GM19238 (cell line): ENCODE results near the gene BBS1.

ENCODE experiments used
- DNase-seq: peaks from one replicate; pipeline ENCODE4 v3.0.0; 2011; ENCODE audit warnings: low spot score; ENCODE audit not compliant: insufficient read length

BBS1 gene

DNA sequence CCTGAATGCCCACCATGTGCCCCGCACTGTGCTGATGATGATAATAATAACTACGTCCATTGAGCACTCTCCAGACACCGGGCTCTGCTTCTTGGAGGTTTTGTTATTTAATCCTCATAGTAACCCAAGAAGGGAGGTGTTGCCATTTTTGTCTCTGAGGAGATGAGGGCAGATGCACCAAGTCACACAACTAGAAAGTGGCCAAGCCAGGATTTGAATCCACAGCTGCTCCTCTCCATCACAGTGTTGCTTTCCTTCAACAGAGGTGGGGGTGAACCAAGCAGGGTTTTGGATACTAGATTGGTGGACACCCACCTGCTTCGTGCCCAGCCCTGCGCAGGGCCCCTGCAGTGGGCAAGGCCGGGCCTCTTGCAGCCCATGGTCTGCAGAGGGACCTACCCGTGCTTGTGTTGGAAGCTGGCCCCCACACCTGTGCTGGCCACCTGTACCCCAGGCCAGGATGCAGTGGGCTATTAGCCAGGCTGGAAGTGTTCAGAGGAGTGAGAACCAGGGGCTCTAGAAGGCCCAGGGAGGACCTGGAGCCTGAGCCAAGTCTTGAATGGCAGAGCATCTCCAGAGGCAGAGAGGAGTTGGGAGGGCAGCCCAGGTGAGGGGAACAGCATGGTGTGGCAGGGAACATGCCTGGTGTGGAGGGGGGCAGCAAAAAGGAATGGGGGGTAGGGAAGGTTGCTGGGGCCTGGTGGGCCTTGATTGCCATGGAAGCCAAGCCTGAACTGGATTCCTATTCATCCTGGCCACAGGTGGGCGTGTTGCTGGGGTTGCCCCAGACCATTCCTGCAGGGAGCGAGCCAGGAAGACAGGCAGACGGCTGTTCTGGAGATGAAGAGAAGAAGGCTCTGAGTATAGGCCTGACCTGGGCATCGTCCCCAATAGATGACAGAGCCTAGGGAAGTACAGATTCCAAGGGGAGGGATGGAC lies 32.9 kb upstream of the BBS1 start:
- no peak for DNase-seq

GRCh38 chr11:66478729-66479393 lies 31.6 kb upstream of the BBS1 start:
- DNase-seq = peak; percentile 57

GRCh38 chr11:66479394-66480116 lies 30.9 kb upstream of the BBS1 start:
- no peak for DNase-seq

DNA sequence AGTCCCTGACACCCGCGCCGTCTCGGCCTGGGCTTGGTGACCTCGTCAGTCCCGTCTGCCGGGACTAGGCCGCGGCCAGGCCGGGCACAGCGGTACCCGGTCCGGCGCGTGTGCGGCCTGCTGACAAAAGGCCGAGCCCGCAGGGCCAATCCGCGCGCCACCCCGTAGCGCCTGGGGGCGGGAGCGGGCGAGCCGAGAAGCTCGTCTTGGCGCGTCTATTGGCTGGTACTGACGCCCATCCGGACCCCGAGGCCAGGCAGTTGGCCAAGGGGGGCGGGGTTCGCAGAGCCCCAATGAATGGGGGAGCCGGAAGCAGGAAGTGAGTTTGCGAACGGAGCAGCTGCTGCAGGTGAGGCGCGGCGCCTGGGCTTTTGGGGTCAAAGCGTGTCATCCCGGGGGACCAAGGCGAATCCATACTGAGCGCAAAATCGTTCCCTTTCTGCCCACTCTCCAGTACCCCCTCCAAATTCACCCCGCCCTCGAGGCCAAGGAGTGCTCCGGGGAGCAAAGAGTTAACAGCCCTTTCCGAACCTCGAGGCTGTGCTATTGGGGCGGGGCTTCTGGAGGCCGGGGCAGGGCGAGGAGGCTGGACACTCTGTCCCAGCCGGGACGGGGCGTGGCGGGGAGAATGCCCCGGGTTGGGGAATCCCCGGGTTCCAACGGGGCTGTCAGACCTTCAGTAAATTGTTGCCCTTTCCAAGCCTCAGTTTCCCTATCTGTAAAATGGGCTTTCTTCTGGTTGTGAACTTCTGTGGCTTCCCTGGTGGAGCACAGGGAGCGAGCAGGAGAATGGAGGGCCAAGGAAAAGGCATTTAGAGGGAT lies 30.1 kb upstream of the BBS1 start, which contains the start of gene DPP3:
DPP3 (plus strand) TSS at position 318 of the 822 bp plus-strand sequence. CDS start 1,767 bp downstream, outside the sequence.
- DNase-seq = peak; percentile 100

- no peak for DNase-seq
Observed at GRCh38 chr11:66484806-66485380, 25.5 kb upstream of the BBS1 start.

GRCh38 chr11:66488957-66489356 lies 21.5 kb upstream of the BBS1 start:
- no peak for DNase-seq

DNA sequence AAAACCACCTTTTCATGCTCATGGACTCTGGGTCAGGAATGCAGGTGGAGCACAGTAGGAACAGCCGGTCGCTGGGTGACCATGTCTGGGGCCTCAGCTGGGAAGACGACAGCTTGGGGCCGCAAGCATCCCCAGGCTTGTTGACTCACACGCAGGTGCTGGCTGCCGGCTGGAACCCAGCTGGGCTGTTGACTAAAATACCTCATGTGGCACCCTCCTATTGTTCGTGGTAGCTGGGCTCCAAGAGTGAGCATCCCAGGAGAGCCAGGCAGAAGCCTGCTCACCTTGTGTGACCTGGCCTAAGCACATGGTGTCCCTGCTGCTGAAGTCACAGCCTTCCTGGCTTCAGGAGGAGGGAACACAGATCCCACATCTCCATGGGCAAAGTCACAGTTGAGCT lies 20.8 kb upstream of the BBS1 start:
- DNase-seq = no peak

GRCh38 chr11:66491315-66491935 lies 19.0 kb upstream of the BBS1 start:
- no peak for DNase-seq

DNA sequence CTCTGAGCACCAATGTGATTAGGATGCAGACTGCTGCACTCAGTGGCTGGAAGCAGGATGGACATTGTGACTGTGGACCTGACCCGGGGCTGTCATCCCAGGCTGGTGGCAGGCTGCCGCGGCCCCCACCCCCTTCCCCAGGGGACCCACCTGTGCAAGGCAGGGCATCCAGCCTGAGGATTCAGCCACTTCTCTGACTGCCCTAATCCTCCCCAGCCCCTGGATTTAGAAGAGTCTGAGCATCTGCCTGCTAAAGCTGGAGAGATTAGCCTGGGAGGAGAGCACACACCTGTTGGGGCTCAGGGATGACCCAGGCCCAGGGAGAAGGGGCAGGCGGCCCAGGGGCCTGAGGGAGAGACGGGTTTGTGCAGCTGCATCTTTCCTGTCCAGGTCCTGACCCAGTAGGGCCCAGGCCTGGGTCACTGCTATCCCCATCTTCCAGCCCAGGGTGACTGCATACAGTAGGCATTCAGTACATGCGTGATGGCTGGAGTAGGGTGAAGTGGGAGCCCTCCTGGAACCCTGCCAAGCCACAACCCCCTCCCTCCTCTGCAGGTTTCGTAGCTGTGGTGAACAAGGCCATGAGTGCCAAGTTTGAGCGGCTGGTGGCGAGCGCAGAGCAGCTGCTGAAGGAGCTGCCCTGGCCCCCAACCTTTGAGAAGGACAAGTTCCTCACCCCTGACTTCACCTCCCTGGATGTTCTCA lies 18.1 kb upstream of the BBS1 start:
- no peak for DNase-seq

DNA sequence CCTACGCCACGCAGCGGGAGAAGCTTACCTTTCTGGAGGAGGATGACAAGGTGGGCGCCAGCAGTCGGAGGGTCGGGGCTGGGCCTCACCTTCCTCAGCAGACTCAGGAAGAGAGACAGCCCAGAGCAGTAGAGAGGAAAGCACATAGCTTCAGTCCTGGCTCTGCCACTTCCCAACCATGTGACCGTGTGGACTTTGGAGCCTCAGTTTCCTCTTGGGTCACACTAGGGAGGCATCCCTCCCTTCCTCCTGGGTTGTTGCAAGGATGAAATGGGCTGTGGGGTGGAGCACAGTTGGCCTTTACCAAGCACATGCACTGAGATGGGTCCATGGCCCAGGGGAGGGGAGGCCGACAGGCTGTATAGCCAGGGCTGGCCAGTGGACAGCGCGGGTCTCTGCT lies 17.3 kb upstream of the BBS1 start:
- DNase-seq = no peak

DNA sequence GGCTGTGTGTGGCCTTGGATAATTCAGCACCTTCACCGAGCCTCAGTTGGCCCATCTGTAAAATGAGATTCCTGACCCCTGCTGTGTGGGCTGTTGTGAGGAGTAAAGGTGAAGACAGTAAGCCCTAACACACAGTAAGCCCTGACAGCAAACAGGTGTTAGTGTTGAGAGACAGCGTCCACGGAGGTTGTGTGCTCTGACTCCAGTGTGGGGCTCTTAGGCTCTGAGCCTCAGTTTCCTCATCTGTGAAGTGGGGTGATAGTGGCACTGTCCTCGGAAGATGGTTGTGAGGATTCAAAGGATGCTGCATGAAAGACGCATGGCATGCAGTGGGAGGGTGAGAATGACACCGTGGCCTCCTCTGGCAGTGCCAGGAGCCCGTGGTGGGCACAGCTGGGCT lies 16.0 kb upstream of the BBS1 start:
- no peak for DNase-seq

DNA sequence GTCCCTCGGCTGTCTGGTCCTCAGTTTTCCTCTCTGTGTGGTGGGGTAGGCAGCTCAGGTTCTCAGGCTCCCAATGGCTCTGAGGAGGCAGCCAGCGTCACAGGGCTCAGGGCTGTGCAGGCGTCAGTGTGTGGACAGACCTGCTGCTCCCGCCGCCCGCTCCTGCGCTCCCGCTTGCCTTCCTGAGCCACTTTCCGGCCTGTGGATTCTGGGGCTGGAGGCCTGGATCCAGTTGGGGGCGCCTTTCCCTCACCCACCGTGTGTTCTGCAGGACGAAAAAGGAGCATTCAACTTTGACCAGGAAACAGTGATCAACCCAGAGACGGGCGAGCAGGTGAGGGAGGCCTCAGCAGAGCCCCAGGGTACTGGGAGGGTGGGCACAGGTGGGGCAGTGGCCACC lies 15.5 kb upstream of the BBS1 start:
- DNase-seq = no peak

- DNase-seq = no peak
Observed at GRCh38 chr11:66495401-66495854, 15.0 kb upstream of the BBS1 start.

DNA sequence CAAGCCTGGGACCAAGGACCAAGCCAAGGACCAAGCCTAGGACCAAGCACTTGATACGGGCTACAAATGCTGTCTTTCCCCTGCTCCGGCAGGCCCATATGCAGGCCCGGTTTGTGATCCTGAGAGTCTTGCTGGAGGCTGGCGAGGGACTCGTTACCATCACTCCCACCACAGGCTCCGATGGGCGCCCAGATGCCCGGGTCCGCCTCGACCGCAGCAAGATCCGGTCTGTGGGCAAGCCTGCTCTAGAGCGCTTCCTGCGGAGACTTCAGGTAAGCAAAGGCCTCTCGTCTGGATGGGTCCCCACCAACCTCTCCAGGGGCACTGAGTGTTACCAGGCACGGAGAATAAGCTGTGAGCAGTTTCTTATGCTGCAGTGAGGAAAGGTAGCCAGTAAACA lies 13.2 kb upstream of the BBS1 start:
- DNase-seq = no peak

GRCh38 chr11:66498506-66498905 lies 11.9 kb upstream of the BBS1 start:
- DNase-seq = no peak

GRCh38 chr11:66505276-66505816 lies 5.1 kb upstream of the BBS1 start:
- no peak for DNase-seq

GRCh38 chr11:66509131-66509561 lies 1.3 kb upstream of the BBS1 start:
- DNase-seq = no peak

- DNase-seq = no peak
Observed at GRCh38 chr11:66510990-66511339, 530 bp downstream of the BBS1 start.

GRCh38 chr11:66523611-66524010 lies 13.2 kb downstream of the BBS1 start:
- no peak for DNase-seq
